Measurements from ENCODE around the gene ACSF3.

GRCh38 chr16:89138513-89138795 is 44.8 kb downstream of the ACSF3 start:
- TF ChIP-seq POLR2A (IDR thresholded peaks at IDR 0.05; ENCODE audit: extremely low read depth, insufficient read length) (no peak), CTCF (IDR thresholded peaks at IDR 0.05; ENCODE audit: low read depth, low read length) (no peak), MAX (IDR thresholded peaks at IDR 0.05; ENCODE audit: low read depth, low read length) (no peak)
